AG04449 (cell line): ENCODE measurements around the gene PPFIA1.

ENCODE experiments used
- CTCF ChIA-PET: fragments of 350-600 bp; formaldehyde crosslinking; extraction: SDS; loops from one replicate; lab custom pipeline; 2021; ENCODE audit warnings: antibody characterized with exemption; lab: Yijun Ruan, JAX
- POLR2A ChIA-PET: fragments of 400-600, 350-600 bp; formaldehyde crosslinking; extraction: SDS; loops from one replicate; lab custom pipeline; 2020; ENCODE audit warnings: antibody characterized with exemption, inconsistent platforms; lab: Yijun Ruan, JAX
- DNase-seq: peaks from one replicate; pipeline ENCODE4 v3.0.0-alpha.2; 2010; ENCODE audit warnings: low read depth, low spot score
- H3K4me3 ChIP-seq: 2 replicates; pipeline ENCODE4 v1.5.1; 2011; ENCODE audit warnings: low read depth, mild to moderate bottlenecking, control low read depth, low read length
- TF ChIP-seq, protein P1 (sequence below): IDR thresholded peaks from one replicate; pipeline ENCODE4 v1.5.1; 2011; ENCODE audit warnings: mild to moderate bottlenecking, moderate library complexity, low read length, control low read depth, inconsistent platforms; ENCODE audit not compliant: insufficient read depth; ENCODE audit errors: missing control alignments

Gene PPFIA1

DNA sequence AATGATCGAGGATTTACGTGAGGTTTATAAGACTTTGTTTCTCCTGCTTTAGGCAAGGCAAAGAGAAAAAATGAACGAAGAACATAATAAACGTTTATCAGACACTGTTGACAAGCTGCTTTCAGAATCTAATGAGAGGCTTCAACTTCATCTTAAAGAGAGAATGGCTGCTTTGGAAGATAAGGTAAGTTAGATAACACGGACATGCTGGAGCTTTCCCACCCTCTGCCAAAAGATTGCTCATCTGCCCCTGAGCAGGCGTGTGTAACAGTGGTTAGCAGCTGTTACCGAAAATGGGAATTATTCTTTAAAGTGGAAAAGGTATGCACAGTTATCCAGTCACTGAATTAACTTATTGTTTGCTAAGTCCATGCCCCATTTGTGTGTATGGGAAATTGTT lies 65.0 kb downstream of the PPFIA1 start:
- TF ChIP-seq, protein P1, sequence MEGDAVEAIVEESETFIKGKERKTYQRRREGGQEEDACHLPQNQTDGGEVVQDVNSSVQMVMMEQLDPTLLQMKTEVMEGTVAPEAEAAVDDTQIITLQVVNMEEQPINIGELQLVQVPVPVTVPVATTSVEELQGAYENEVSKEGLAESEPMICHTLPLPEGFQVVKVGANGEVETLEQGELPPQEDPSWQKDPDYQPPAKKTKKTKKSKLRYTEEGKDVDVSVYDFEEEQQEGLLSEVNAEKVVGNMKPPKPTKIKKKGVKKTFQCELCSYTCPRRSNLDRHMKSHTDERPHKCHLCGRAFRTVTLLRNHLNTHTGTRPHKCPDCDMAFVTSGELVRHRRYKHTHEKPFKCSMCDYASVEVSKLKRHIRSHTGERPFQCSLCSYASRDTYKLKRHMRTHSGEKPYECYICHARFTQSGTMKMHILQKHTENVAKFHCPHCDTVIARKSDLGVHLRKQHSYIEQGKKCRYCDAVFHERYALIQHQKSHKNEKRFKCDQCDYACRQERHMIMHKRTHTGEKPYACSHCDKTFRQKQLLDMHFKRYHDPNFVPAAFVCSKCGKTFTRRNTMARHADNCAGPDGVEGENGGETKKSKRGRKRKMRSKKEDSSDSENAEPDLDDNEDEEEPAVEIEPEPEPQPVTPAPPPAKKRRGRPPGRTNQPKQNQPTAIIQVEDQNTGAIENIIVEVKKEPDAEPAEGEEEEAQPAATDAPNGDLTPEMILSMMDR, result no peak
- POLR2A ChIA-PET, result no interaction called here
- no peak overlapping the region for H3K4me3 ChIP-seq
- CTCF ChIA-PET, result no interaction called here
- DNase-seq, result no peak

DNA sequence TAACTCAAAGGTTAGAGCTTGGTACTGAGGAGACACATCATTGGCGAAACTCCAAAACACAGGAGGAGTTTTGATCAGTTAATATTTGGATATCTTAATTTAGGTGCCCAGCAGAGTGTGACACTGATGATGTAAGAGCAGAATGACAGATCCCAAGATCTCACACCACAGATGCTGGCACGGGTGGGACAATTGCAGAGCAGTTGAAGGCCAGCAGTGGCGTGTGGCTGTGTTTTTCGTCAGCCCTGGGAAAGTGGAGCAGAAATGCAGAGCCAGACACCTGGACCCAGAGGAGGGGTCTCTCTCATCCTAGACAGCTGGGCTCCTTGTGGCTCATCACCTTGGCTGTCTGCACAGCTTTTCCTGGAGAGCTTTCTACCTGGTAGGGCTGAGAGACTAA lies 68.1 kb downstream of the PPFIA1 start:
- DNase-seq, result no peak
- H3K4me3 ChIP-seq, result no peak overlapping the region
- ChIA-PET POLR2A (no interaction called here), CTCF (interaction anchor here (1.2 to 1.5 kb wide), 3 partner anchors 10 to 77 kb away, joined by 3 to 5 read pairs (median 4); no protein-coding TSS in a partner anchor)
- TF ChIP-seq, protein P1, result no peak

DNA sequence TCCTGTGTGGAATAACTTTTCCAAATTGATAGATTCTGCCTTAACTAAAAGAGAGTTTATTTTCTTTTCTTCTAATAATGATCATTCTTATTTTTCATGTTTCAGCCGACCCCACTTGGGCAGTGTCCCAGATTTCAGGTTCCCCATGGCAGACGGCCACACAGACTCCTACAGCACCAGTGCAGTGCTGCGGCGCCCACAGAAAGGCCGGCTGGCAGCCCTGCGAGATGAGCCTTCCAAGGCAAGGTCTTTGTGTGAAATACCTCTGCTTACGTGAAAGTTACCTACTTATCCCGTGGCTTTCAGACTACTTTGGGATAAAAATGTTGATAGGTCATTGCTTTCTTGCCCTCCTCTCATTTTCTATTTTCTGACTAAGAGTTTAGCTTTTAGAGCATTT lies 68.6 kb downstream of the PPFIA1 start:
- TF ChIP-seq, protein P1, result no peak
- ChIA-PET POLR2A (no interaction called here), CTCF (interaction anchor here (1.2 to 1.5 kb wide), 2 partner anchors 9 to 13 kb away, joined by 3 to 5 read pairs; no protein-coding TSS in a partner anchor)
- H3K4me3 ChIP-seq, result no peak overlapping the region
- no peak for DNase-seq

DNA sequence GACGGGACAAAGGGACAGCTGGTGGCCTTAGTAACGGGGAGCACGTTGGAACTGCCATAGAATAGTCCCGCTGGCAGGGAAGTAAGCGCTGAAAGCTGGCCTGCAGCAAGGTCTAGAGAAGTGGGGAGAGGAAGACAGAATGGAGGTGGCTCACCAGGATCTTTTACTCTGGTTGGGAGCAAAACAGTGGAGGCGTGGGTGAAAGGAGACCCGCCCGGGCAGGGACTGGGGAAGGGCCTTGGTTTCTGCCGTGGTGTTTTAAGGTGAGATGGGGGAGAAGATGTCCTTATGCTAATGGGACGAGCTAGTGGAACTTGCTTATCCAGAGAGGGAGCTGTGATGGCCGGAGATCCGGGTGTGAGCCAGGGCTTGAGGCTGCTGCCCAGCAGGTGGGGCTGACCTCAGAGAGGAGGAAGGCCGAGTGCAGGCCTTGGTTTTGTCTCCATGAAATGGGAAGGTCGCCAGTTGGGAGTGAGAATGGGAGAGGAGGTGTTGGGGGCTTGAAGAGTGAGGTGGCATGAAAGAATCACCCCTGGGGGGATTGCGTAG lies 71.5 kb downstream of the PPFIA1 start:
- DNase-seq, result no peak
- H3K4me3 ChIP-seq, result no peak overlapping the region
- TF ChIP-seq, protein P1, result no peak
- ChIA-PET POLR2A (no interaction called here), CTCF (no interaction called here)

DNA sequence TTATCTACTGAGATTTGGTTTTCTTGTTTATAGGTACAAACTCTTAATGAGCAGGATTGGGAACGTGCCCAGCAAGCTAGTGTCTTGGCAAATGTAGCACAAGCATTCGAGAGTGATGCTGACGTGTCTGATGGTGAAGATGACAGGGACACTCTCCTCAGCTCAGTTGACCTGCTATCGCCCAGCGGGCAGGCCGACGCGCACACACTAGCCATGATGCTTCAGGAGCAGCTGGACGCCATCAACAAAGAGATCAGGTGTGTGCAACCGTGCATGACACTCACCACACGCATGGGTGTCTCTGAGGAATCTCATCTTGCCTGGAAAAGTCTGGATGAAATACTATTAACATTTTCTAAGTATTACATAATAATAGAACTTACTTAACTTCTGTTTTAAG lies 73.1 kb downstream of the PPFIA1 start:
- TF ChIP-seq, protein P1, result no peak
- H3K4me3 ChIP-seq, result no peak overlapping the region
- ChIA-PET POLR2A (no interaction called here), CTCF (no interaction called here)
- DNase-seq, result no peak

DNA sequence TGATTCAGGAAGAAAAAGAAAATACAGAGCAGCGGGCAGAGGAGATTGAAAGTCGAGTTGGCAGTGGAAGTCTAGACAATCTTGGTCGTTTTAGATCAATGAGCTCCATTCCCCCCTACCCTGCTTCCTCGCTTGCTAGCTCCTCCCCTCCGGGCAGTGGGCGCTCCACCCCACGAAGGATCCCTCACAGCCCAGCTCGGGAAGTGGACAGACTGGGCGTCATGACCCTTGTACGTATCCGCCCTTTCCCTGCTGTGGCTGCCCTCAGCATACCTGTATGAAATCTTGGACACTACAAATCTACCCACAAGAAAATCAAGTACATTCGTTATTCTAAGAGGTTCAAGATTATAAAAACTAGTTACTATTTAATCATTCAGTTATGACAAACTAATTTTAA lies 77.7 kb downstream of the PPFIA1 start:
- POLR2A ChIA-PET, result no interaction called here

More for the DNA sequence above, 77.7 kb downstream of the PPFIA1 start:
- no peak for DNase-seq
- CTCF ChIA-PET, result interaction anchor here (0.7 to 1.2 kb wide), 4 partner anchors 10 to 46 kb away, joined by 3 read pairs; no protein-coding TSS in a partner anchor
- H3K4me3 ChIP-seq, result no peak overlapping the region
- TF ChIP-seq, protein P1, result no peak
